ENCODE measurements around the gene CRB2. TPM values are rescaled to one million over a fixed set of nuclear protein-coding genes. Genes with fewer than 3 reads are reported as not detected.

The CRB2 gene
- total RNA-seq, 2 donors from 2014 or later: under 0.01 to 1.3 TPM

GRCh38 chr9:123414936-123415930, 59.2 kb downstream of the CRB2 start:
- intact Hi-C loops (cut with DNase I): no loop called here
- DNase-seq (no peak), ATAC-seq (no peak)
- WGBS, 2 donors: 85 to 88% methylated on average over 18 to 23 of the region's 23 CpGs
- Histone ChIP-seq H3K27ac (no peak overlapping the region), H3K4me3 (no peak overlapping the region), H3K36me3 (replicated peaks in 1 of 2; ENCODE audit: insufficient read depth in 1 of 2, low read depth in 2 of 2) (no peaks in the 10 kb centered on the region), H3K4me1 (no peaks in the 10 kb centered on the region), H3K27me3 (no peaks in the 10 kb centered on the region), H3K9me3 (no peaks in the 10 kb centered on the region)
- TF ChIP-seq POLR2A (IDR thresholded peaks at IDR 0.05) (no peak), CTCF (IDR thresholded peaks at IDR 0.05) (no peak)

GRCh38 chr9:123416176-123416575, 60.2 kb downstream of the CRB2 start:
- ATAC-seq (no peak), DNase-seq (no peak)
- Histone ChIP-seq H3K4me1 (no peaks in the 10 kb centered on the region), H3K27ac (no peak overlapping the region), H3K36me3 (replicated peaks in 1 of 2; ENCODE audit: insufficient read depth in 1 of 2, low read depth in 2 of 2) (no peaks in the 10 kb centered on the region), H3K9me3 (no peaks in the 10 kb centered on the region), H3K4me3 (no peak overlapping the region), H3K27me3 (no peaks in the 10 kb centered on the region)
- WGBS, 2 donors: 74 to 78% methylated on average over 7 to 8 of the region's 8 CpGs
- no peak for TF ChIP-seq CTCF (IDR thresholded peaks at IDR 0.05)
- intact Hi-C loops (cut with DNase I): no loop called here

- Histone ChIP-seq H3K27ac (no peak overlapping the region), H3K36me3 (replicated peaks in 1 of 2; ENCODE audit: insufficient read depth in 1 of 2, low read depth in 2 of 2) (no peaks in the 10 kb centered on the region), H3K4me1 (no peaks in the 10 kb centered on the region), H3K9me3 (no peaks in the 10 kb centered on the region), H3K4me3 (no peak overlapping the region), H3K27me3 (no peaks in the 10 kb centered on the region)
- intact Hi-C loops (cut with DNase I): no loop called here
- WGBS, 2 donors: 93 to 96% methylated on average over 5 of the region's 5 CpGs
- no peak for ATAC-seq
- no peak for TF ChIP-seq POLR2A (IDR thresholded peaks at IDR 0.05)
- no peak for TF ChIP-seq CTCF (IDR thresholded peaks at IDR 0.05)
- peak in 1 of 4 donors; percentile 3 for DNase-seq
Observed at GRCh38 chr9:123417289-123418051, 61.5 kb downstream of the CRB2 start.

- intact Hi-C loops (cut with DNase I): no loop called here
- 87 to 96% methylated on average over 5 of the region's 5 CpGs for WGBS, 2 donors
Observed at GRCh38 chr9:123418052-123418430, 62.0 kb downstream of the CRB2 start.

More at GRCh38 chr9:123418052-123418430, 62.0 kb downstream of the CRB2 start:
- DNase-seq: no peak
- no peaks in the 10 kb centered on the region for H3K4me1 ChIP-seq
- H3K4me3 ChIP-seq: no peak overlapping the region
- H3K27me3 ChIP-seq: no peaks in the 10 kb centered on the region
- H3K36me3 ChIP-seq (replicated peaks in 1 of 2; ENCODE audit: insufficient read depth in 1 of 2, low read depth in 2 of 2): no peaks in the 10 kb centered on the region
- no peaks in the 10 kb centered on the region for H3K9me3 ChIP-seq
- H3K27ac ChIP-seq: no peak overlapping the region
- TF ChIP-seq CTCF (IDR thresholded peaks at IDR 0.05) (no peak), POLR2A (IDR thresholded peaks at IDR 0.05) (no peak)
- ATAC-seq: no peak

Data from body of pancreas (tissue), 4 donors.